RPMI7951 (cell line): ENCODE results near the gene PKD2L1. TPM values are rescaled to one million over a fixed set of nuclear protein-coding genes. Genes with fewer than 3 reads are reported as not detected.

ENCODE experiments used
- DNase-seq: peaks from one replicate; pipeline ENCODE4 v3.0.0-alpha.2; 2012; ENCODE audit warnings: low read depth
- total RNA-seq: library from RNA; depleted of rRNA; stranded (reverse); fragments of >200 nt; shearing (Covaris generic); gene quantifications from 2 replicates; pipeline ENCODE4 v1.2.3, GENCODE V29; 2014

Gene PKD2L1
- total RNA-seq, 1 experiment from 2014 or later, result not detected

DNA sequence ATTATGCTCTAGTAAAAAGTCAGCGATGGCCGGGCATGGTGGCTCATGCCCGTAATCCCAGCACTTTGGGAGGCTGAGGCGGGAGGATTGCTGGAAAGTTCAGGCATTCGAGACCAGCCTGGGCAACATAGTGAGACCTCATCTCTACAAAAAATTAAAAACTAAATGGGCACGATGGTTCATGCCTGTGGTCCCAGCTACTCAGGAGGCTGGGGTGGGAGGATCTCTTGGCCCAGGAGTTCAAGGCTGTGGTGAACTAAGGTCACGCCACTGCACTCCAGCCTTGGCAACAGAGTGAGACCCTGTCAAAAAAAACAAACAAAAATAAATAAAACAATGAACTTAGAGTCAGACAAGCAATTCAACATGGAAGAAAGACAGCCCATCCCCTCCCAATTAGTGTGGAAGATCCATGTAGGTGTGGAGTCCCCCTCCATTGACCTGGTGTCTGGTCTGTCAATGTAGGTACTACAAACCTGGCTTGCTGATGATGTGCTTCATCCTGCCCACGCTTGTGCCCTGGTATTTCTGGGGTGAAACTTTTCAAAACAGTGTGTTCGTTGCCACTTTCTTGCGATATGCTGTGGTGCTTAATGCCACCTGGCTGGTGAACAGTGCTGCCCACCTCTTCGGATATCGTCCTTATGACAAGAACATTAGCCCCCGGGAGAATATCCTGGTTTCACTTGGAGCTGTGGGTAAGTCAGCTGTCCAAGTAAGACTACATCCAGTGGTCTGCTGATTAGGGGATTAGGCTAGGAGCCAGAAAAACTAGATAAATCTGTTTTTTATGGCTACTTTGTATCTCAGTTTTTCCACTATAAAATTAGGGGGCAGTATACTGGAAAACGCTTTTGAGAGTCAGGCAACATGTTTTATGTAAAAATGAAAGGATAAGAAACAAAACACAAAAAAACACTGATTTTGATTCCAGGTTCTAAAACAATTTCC lies 26.3 kb upstream of the PKD2L1 start:
- no peak for DNase-seq

DNA sequence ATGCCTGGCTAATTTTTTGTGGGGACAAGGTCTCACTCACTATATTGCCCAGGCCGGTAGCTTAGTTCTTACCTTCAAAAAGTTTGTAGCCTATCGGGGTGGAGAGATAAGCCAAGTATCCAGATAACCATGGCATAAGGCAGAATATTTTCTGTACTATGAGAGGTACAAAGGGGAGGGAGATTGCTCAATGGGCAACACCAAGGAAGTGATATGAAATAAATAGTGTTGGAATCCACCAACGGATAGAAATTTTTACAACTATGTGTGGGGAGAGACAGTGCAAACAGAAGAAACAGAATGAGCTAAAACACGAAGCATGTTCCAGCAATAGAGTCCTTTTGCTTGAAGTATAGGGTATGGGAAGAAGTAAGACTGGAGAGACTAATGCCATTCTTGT lies 25.1 kb upstream of the PKD2L1 start:
- DNase-seq, result no peak

DNA sequence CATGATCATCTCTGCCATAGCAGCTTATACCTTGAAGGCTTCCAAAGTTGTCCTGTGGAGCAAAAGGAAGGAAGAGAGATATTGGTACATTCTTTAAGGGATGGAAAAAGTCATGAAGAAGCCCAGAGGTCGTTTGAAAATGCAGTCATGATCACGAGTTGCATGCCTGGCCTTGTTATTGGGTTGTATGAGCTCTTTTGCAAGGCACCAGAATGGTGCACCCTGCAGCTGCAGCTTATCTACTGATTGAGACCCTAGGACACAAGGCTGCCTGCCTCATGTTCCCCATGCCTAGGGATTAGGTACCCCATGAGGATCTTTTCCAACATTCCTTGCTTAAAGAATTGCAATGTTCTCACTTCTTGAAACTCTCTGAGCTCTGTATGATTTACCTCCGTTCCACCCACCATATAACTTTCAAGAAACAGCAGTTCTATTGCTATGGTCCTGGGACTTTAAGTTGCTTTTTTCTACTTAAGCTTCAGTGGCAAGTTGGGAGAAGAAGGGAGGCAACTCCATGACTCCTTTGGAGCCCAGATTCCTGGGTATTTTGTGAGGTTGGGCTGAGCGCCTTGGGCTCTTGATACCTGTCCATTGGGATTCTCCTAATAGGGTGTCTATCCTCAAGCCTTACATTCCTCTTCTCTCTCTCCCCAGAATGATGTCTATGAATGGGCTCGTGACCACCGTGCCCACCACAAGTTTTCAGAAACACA lies 23.9 kb upstream of the PKD2L1 start:
- DNase-seq, result no peak

DNA sequence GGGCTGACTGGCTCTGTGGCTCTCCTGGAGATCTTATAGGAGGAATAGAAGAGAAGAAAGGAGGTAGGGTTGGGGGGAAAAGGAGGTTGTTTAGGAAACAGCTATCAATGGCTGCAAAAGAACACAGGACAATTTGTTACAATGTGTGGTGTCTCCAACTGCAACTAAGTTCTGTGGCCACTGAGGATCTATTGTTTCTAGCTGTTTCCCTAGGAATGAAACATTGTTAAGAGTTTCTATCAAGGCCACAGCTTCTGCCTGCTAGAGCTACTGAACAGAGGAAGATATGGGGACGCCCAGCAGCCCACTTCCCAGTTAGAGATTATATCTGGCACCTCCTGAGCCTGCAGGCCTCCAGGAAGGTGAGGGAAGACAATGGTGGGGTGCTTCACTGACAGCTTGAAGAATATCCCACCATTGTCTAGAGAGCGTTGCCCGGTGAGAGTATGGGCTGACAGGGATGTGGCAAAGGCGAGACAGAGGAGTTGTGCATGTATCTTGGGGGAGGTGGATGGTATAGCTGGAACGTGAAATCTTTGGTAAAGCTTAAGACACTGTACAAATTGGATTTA lies 21.0 kb upstream of the PKD2L1 start:
- no peak for DNase-seq

DNA sequence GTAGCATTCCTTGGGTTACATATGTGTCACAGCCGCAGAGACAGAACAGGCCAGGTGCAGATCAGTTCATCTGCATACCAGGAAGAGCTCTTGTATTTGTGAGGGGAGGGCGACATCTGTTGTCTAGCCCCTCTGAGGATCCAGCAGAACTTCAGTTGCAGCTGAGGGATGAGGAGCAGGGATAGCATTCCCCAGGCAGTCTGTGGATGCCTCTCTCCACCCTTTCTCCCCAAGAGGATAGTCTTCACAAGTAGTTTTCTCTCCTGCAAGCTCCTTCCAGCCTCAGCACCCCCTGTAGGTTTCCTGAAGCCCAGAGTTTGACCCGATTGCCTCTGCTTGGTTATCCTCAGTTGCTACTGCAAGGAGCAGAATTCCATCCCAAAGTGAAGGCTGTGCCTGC lies 19.6 kb upstream of the PKD2L1 start:
- no peak for DNase-seq

DNA sequence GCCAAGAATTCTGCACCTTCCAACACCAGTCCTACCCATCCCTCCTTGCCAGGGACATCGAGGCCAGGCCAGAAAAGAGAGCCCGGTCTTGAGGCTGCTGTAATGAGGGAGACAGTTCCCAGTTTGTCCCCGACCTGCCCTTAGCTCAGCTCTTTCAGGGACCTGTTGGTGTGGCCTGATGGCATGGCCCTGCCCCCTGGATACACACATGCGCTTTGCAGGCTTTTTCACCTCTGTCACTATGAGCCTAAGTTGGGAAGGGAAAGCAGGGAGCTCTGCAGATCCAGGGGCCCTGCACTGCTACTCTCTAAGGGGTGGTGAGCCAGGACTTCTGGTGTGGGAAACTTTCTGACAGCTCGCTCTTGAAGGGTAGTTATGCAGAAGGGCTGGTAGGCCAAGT lies 19.1 kb upstream of the PKD2L1 start:
- no peak for DNase-seq

DNA sequence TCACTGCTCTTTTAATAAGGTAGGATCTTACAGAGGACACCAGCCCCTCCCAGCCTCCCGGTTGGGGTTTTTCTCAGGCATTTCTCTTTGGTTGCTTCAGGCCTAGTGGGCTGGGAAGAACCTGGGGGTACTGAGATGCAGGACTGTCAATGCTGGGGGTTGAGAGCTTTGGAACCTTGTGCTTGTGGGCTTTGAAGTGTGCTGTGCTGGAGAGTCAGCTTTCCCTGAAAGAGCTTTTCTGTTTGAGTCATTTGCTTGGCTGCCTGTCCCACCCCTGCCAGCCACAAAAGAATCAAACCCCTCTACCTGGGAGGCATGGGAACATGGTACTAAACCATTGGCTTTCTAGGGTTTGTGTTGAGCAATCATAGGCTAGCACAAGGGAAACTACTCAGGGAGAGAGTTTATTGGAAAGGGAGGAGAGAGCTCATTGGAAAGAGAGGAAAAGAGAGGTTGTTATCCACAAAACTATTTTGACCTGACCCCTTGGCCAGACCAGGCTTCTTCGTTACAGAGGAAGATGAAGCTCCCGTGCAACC lies 18.4 kb upstream of the PKD2L1 start:
- no peak for DNase-seq

DNA sequence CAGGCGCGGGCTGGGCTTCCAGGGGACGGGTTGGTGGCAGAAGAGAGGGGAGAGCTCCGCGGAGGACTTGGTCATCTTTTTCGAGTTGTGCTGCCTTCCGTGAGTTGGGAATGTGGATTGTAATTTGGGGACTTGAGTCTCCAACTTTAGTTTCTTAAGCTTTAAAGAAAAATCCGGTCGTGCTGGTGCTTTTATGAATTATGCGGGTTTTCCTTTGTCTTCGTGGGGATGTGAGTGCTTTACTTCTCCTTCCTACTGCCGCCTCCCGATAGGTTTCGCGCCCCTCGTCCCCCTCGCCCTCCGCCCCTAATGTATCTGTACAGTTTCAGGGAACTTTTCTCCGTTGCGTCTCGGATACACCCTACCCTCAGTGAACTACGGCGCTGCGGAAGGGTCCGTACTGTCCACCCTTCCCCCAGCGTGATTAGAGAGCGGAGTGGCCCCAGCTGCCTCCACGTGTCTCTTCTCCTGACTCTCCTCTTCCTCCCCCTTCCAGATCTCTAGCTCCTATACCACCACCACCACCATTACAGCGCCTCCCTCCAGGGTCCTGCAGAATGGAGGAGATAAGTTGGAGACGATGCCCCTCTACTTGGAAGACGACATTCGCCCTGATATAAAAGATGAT lies 17.7 kb upstream of the PKD2L1 start:
- DNase-seq, result no peak

DNA sequence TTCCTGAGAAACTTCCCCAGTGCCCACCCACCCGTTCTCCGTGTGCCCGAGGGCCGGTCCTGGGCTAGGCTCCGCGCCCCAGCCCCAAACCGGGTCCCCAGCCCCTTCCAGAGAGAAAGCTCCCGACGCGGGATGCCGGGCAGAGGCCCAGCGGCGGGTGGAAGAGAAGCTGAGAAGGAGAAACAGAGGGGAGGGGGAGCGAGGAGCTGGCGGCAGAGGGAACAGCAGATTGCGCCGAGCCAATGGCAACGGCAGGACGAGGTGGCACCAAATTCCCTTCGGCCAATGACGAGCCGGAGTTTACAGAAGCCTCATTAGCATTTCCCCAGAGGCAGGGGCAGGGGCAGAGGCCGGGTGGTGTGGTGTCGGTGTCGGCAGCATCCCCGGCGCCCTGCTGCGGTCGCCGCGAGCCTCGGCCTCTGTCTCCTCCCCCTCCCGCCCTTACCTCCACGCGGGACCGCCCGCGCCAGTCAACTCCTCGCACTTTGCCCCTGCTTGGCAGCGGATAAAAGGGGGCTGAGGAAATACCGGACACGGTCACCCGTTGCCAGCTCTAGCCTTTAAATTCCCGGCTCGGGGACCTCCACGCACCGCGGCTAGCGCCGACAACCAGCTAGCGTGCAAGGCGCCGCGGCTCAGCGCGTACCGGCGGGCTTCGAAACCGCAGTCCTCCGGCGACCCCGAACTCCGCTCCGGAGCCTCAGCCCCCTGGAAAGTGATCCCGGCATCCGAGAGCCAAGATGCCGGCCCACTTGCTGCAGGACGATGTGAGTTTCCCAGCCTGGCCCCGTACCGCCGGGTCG lies 16.9 kb upstream of the PKD2L1 start, which contains the start of gene SCD:
Gene SCD (plus strand): TSS at position 469 of the 803 bp plus-strand sequence. CDS start 272 bp downstream, at position 741.
- peak; percentile 91 for DNase-seq

DNA sequence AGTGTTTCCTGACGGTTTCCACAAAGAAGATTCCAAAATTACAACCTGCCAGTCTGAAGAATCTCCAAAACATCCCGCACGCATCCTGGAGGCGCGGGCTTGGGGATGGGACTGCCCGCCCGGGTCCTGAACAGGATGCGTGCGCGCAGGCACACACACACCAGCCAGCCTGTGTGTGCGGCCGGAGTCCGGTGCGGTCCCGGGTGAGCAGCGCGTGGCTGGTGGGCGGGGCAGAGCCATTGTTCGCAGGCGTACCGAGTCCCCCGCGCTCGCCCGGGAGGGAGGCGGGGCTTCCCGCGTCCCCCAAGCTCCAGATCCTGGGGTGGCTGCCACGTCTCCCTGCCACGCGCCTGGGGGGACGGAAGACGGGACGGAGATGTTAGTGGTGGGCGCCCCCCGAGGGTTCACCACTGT lies 16.3 kb upstream of the PKD2L1 start:
- peak; percentile 67 for DNase-seq

DNA sequence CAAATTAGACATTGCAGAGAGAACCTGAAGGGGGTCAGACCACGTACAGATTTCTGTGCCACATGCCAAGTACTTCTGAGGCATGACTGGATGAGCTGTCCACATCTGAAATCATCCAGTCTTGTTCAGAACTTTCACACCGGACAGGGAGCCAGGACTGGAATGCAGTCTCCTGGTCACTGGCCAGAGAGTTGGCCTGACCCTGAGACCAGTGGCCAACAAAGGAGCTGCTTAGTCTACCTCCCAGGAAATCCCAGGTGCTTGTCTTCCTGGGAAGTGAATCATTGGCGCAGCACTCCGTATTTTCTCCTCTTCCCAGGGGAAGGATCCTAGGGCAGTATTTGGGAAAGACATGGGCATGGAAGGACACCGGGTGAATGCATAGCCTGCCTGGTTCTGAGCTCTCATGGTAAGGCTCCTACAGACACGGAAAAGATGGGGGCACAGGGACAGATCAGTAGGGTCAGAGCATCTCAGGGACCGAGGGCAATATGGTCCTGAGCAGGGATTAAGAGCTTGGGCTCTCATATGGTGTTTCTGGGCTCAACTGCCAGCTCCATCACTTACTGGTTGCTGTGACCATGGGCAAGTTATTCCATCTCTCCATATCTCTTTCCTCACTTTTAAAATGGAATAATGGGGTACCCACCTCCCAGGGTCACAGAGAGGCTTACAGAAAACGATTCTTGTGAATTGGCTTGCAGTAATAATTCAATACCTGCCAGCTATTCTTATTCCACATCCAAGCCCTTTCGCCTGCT lies 15.7 kb upstream of the PKD2L1 start:
- peak; percentile 68 for DNase-seq

DNA sequence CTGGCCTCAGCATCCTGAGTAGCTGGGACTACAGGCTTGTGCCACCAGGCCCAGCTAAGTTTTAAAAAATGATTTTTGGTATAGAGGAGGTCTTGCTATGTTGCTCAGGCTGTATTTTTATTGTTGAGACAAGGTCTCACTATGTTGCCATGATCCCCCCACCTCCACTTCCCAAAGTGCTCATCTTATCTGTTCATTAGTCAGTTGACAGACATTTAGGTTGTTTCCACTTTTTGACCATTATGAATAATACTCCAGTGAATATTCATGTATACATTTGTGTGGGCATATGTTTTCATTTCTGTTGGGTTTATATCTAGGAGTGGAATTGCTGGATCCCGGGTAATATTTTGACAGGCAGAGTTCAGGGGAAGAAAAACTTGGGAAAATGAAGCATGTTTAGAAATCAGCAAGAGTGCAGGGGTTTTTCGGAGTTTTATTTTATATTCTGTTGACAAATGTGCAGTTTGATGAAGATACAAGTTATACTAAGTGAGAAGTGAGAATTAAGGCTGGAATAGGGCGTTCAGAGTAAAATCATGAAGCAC lies 14.3 kb upstream of the PKD2L1 start:
- no peak for DNase-seq

DNA sequence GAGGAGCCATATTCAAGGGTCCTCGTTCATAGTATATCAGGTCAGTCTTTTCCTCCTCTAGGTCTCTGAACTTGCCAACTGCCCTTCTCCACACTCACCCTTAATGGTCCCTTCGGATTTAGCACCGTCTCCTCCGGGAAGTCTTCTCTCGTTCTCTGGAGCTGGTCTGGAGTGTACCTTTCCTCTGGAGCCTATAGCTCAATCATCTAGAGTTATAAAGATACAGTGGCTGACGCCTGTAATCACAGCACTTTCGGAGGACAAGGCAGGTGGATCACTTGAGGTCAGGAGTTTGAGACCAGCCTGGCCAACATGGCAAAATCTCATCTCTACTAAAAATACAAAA lies 12.6 kb upstream of the PKD2L1 start:
- no peak for DNase-seq

DNA sequence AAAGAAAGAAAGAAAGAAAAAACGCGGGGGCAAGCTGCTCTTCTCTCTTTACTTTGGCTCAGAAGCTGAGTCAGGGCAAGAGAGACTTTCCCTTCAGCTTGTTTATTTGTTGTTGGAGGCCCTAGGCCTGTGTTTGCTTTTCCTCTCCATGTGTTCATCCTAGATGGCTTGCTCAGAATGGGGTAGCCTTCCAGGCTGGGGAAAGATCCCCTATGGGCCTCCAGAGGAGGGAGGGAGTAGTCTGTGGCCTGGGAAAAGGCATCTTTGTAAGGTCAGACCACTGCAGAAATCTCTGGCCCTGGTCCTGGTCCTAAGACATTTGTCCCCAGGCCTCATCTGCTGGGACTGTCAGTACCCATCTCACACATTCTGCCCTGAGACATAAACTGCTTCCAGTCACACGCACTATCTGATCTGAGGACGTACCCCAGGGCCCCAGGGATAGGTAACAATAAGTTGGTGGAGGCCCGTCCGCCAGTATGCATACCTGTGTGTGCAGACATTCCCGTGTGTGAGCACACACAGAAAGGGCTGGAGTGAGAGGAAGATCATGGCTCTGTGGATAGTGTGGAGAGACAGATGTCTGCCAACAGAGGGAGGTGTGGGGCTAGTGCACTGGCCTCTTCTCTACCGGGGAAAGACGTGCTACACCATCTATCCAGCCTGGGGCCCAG lies 12.1 kb upstream of the PKD2L1 start:
- DNase-seq, result peak; percentile 59

DNA sequence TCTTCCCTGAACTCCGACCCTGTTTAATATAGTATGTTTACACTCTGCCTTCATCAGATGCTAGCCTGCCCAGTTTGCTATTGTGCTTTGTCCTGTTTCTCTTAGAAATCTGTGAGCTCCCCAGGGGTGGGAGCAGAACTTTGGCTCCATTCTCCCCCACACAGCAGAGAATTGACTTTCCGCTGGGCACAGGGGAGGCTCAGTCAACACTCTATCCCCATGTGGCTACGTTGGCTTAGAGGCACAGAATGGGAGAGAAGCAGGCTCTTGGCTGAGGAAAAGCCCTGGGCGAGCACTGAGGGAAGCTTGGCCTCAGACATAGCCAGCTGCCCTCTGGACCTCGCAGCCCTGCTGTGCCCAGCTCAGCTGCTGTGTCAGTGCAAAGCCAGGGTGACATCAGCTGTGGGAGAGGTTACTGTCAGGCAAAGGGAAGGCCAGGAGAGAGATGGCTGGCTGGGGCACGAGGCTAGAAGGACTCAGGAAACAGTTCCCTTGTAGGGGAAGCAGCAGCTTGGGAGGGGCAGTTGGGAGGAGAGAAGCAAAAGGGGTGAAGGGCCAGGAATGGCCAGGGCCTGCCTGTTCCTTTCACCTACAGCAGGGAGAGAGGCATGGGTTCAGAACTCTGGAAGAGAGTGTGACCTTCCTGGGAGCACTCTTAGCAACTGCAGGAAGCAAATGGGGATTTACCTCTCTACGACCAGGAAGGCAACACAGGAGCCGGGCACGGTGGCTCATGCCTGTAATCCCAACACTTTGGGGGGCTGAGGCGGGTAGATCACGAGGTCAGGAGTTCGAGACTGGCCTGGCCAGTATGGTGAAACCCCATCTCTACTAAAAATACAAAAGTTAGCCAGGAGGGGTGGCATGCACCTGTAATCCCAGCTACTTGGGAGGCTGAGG lies 11.2 kb upstream of the PKD2L1 start:
- DNase-seq, result no peak

DNA sequence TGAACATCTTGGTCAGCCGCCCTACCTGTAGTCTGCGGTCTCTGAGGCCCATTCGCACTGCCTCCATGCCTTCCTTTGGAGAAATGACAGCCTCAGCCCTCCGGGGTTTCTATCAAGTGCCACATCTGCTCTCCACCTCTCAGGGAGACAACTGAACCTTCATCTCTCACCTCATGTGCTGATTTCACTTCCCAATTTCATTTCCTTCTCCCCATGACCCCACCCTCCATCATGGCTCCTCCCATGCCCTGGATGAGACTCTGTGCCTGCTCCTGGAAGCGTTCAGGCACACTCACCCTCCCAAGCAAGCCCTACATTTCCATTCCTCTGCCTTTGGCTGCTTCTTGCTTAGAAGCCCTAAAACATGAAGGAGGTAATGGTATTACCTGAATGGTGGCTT lies 9.2 kb upstream of the PKD2L1 start:
- no peak for DNase-seq

DNA sequence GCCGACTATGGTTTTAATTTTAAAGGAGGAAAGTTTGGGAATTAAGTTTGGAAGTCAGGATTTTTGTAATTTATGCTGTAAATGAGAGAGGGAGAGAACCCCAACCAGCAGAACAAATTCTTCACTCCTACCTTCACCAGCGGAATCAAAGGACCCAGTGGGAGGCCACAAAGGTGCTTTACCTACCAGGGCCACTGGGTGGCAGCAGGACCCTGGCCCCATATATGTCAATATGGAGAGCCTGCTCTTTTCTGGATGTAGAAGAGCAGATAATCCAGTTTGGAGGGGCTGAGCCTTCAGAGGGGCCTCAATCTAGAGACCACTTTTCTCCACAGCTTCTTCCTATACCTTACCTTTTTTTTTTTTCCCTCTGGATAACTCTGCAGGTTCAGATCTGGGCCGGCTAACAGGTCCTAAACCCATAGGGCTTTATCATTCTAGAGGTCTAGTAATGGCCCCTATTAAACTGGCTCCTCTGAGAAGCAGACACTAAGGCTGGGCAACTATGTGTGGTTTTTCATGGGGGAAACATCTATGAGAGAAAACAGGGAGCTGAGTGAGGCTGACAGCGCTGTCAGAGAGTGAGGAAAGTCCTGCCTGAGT lies 8.5 kb upstream of the PKD2L1 start:
- DNase-seq, result peak; percentile 35

DNA sequence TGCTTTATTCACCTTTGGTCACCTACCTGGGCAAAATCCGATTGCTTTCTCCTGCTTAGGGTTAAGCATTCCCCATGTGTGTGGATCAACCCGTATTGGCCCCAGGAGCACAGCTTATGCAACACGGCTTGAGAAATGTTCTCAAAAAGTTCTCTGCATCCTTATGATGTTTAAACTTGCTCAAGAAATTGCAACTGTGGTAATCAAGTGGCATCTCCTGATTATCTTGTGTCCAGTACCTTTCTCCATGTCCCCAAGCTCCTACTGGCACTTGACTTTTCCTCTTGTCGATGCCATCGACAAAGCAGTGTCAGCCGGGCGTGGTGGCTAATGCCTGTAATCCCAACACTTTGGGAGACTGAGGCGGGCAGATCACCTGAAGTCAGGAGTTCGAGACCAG lies 4.7 kb upstream of the PKD2L1 start:
- DNase-seq, result no peak
